HG02642 (cell line): ENCODE results near the gene MAGEF1.

ENCODE experiments used
- ATAC-seq: cut with Tn5 transposase; IDR thresholded peaks from one replicate; pipeline ENCODE4 v1.9.1; 2021; ENCODE audit warnings: mild to moderate bottlenecking; ENCODE audit not compliant: unreplicated experiment, poor library complexity

MAGEF1 gene

GRCh38 chr3:184693011-184693975 is 18.6 kb downstream of the MAGEF1 start:
- ATAC-seq, result no peak

DNA sequence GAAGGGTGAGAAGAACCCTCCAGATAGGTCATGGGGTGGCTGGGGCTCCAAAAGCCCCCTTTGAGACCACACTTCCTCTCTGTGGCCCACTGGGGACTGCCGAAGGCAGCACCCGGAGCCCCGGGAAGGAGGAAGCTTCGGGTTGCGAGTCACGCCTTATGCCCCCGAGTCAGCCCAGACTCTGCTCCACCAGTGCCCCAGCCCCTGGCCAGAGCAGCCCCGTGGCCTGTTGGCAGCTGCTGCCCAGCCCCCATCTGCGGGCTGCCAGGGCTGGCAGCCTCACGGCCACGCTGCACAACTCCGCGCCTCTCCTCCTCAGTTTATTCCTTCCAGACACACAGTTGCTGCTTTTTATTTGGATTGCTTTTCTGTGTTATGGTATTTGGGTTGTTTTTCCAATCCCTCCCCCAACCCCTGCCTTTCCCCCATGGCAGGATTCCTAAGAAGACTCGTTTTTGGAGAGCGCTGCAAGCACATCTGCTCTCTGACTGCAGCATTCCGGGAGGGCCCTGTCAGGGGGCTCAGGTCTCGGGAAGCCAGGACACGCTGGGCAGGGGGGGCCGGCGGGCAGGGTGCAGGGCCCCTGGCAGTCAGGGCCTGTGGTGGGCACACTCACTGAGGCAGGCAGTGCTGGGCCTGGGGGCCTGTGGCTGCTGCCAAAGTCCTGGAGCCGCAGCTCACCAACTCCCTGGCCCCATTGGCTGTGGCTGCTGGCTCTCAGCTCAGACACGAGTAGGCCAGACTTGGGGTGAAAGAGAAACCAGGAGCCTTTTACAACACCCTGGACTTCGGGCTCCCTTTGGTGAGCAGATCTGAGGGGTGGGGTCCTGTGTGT is 20.2 kb downstream of the MAGEF1 start:
- no peak for ATAC-seq

- ATAC-seq, result no peak
Observed at GRCh38 chr3:184690192-184690883, 21.5 kb downstream of the MAGEF1 start.

GRCh38 chr3:184688882-184689271 is 23.0 kb downstream of the MAGEF1 start:
- ATAC-seq, result no peak

GRCh38 chr3:184688251-184688881 is 23.5 kb downstream of the MAGEF1 start:
- ATAC-seq, result no peak

DNA sequence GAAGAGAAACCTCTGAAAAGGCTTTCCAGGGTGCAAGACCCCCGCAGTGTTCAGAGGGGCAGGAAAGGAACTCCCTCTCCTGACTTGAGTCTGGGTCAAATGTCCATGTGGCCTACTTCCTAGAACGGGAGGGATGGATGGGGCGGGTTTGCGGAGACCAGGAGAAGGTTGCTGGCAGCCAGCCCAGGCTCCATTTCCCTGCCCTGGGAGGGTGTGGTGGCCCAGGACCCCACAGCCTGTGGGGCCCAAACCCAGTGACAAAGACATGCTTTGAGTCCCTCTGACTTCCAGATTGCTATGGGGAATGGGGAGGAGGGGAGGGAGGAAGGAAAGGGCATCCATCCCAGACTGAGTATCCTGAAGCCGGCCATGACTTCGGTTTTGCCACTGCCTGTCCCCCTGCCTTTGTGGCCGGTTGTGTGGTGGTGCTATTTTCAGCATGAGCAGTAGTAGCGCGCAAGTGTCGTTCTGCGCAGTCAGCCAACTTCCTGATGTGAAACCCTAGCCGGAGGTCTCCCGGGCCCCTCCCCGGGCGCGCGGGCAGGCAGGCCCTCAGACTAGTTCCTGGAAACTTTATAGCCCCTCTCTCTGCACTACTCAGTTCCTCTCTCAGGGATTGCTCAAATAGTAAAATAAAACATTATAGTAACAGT is 24.4 kb downstream of the MAGEF1 start:
- ATAC-seq, result no peak

DNA sequence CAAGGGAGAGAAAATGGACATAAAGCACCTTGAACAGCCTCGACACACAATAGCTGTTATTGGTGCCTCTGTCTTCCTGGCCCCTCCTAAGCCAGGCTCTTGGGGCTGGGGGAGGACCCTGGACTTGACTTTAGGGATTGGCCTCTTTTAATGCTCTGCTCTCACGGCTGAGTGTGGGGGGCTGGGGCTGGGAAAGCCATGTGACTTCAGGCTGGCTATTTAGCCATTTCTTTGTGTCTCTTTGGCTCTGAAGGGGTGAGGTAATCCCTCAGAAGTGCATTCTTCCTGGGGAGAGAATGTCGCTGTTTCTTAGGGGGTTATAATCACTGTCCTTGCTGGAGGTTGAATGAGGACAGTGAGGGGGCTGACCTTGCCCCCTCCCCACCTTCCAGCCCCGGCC is 26.2 kb downstream of the MAGEF1 start:
- no peak for ATAC-seq

GRCh38 chr3:184685055-184685454 is 26.8 kb downstream of the MAGEF1 start:
- no peak for ATAC-seq

- no peak for ATAC-seq
Observed at GRCh38 chr3:184683900-184684560, 27.8 kb downstream of the MAGEF1 start.

- no peak for ATAC-seq
Observed at GRCh38 chr3:184683234-184683633, 28.6 kb downstream of the MAGEF1 start.

GRCh38 chr3:184682671-184683070 is 29.2 kb downstream of the MAGEF1 start:
- no peak for ATAC-seq

DNA sequence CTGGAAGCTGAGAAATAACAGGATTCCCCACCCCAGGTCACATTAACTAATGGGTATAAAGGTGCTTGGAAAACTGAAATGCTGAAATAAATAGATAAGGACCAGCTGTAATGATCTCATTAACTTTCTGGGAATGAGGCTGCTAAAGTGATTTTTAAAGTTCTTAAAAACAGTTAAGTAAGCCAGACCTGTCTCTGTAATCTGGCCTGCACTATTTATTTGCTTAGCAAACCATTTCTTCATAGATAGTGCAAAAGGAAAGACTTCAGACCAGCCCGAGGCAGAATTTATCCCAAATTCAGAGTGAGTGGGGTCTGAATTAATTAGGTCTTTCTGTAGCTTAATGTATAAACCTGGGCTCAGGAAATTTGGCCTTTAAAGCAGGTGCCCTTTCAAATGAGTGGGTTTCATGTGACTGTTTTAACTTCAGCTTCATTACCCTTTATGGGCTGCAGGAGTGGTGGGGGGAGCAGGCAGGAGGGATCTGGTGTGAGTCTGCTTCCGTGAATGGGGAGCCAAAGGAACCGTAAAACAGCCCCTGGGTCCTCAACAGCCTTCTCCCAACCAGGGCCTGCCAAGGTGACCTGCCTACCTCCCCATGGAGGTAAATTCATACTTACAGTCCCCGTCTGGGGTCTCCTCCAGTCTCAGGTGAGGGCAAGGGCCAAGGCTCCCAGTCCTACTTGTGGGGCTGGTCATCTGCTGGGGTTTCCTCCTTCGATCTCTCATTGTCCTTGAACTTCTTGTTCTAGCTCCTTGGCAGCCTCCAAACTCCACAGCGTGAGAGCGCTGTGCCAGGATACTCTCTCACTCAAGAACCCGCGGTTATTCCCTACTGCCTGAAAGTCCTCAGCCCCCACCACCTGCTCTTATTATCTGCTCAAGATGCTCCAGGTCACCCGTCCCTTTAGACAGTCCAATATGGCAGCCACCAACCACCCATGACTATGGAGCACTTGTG is 31.2 kb downstream of the MAGEF1 start:
- no peak for ATAC-seq

GRCh38 chr3:184679056-184679816 is 32.6 kb downstream of the MAGEF1 start:
- ATAC-seq, result no peak

DNA sequence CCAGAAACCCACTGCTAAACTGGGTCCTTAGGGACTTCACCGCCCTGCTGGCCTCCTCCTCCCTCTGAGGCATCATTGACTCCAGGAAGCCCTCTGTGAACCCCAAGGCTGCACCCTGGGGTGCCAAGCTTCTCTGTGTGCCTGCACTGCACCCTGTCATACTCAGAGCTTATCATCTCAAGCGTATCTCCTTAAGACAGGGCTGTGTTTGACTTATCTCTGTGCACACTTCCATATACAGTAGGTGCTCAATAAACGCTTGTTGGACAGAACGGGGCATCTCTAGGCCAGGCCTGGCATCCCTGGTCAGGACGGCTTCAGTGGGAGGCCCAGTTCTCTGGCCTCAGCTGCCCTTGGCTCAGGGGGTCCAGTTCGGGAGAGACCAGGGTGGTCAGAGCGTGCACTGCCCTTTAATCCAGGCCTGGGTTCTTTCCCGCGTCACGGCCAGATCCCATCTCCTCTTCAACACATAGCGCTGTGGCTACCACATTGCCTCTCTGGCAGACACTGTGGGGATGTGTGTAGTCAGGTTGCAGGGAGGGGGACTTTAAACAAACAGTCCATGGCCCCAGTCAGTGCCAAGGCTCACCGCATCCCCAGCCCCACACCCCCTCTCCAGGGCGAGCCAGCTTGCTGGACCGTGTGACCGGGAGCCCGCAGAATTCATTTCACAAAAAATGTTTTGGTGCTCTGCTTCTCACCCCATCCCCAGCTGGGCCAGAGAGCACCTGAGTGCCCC is 33.4 kb downstream of the MAGEF1 start:
- ATAC-seq, result no peak

- no peak for ATAC-seq
Observed at GRCh38 chr3:184677344-184678316, 34.2 kb downstream of the MAGEF1 start.

- no peak for ATAC-seq
Observed at GRCh38 chr3:184676927-184677326, 34.9 kb downstream of the MAGEF1 start.
